ENCODE measurements around the gene MTA1. TPM values are rescaled to one million over a fixed set of nuclear protein-coding genes. Genes with fewer than 3 reads are reported as not detected.

Gene MTA1
- total RNA-seq, 4 donors from 2014 or later: 34.3 to 75.0 (median 49.2) TPM

DNA sequence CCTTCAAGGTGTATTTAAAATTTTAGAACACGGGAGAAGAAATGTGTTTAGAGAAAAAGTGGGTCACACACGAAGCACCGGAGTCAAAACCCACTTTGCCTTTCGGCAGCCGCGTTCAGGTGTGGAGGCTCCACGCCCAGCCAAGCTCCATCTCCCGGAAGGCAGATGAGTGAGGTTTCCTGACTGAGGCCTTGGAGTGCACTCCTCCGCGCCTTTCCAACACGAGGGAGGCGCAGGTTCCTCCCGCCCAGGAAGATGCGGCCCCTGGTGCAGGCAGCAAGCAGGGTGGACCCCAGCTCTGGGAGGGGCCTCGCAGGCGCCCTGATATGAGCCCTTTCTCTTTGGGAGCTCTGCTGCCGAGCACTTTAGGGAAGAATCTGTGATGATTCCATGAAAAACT lies 22.5 kb downstream of the MTA1 start:
- TF ChIP-seq, protein P1, sequence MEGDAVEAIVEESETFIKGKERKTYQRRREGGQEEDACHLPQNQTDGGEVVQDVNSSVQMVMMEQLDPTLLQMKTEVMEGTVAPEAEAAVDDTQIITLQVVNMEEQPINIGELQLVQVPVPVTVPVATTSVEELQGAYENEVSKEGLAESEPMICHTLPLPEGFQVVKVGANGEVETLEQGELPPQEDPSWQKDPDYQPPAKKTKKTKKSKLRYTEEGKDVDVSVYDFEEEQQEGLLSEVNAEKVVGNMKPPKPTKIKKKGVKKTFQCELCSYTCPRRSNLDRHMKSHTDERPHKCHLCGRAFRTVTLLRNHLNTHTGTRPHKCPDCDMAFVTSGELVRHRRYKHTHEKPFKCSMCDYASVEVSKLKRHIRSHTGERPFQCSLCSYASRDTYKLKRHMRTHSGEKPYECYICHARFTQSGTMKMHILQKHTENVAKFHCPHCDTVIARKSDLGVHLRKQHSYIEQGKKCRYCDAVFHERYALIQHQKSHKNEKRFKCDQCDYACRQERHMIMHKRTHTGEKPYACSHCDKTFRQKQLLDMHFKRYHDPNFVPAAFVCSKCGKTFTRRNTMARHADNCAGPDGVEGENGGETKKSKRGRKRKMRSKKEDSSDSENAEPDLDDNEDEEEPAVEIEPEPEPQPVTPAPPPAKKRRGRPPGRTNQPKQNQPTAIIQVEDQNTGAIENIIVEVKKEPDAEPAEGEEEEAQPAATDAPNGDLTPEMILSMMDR (IDR thresholded peaks at IDR 0.05; ENCODE audit: low read depth): no peak

DNA sequence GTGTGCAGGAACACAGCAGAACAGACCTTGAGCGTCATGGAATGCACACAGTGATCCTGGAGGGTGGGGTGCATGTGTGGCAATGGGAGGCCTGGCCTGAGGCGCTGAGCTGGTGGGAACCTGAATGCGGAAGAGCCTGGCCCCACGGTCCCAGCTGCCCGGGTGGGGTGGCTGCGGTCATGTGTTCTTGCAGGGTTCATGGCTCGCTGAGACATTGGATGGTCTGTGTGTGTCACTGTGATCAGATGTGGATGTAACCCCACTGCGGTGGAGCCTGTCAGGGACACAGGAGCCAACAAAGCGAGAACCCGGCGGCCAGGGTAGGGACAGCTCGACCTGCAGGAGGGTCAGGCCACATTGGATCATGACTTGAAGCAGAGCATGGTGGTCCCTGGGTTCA lies 23.2 kb downstream of the MTA1 start:
- TF ChIP-seq, protein P1 (IDR thresholded peaks at IDR 0.05; ENCODE audit: low read depth): no peak

DNA sequence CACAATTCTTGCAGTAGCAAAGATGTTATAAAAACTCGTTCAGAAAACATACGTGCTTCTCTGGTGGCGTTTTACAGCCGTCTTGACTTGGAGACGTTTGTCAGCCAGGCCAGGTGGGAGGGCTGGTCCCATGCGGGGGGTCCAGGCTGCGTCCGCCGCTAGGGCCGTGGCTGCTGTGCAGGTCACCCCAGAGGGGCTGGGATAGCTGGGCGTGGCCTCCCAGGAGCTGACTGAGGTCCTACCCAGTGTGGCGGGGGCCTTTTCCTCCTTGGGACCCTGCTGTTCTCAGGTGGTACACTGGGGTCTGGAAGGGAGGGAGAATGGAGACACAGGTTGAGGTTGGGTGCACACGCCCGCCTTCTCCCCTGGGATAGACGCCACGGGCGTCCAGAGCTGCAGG lies 25.2 kb downstream of the MTA1 start:
- TF ChIP-seq, protein P1 (IDR thresholded peaks at IDR 0.05; ENCODE audit: low read depth): no peak

DNA sequence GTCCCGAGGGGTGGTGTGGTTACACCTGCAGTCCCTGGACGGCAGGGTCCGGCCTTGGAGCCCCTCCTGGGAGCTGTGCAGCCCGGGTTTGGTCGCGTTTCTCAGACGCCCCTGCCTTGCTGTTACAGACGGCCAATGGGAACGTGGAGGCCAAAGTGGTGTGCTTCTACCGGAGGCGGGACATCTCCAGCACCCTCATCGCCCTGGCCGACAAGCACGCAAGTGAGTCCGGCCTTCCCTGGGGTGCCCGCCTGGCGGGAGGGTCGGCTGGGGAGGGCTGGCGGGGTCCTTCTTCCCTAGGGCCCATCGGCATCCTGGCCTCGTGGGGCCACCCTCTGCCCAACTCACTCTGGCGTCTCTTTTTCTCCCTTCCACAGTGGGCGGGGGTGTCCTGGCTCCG lies 25.7 kb downstream of the MTA1 start:
- TF ChIP-seq, protein P1 (IDR thresholded peaks at IDR 0.05; ENCODE audit: low read depth): no peak

DNA sequence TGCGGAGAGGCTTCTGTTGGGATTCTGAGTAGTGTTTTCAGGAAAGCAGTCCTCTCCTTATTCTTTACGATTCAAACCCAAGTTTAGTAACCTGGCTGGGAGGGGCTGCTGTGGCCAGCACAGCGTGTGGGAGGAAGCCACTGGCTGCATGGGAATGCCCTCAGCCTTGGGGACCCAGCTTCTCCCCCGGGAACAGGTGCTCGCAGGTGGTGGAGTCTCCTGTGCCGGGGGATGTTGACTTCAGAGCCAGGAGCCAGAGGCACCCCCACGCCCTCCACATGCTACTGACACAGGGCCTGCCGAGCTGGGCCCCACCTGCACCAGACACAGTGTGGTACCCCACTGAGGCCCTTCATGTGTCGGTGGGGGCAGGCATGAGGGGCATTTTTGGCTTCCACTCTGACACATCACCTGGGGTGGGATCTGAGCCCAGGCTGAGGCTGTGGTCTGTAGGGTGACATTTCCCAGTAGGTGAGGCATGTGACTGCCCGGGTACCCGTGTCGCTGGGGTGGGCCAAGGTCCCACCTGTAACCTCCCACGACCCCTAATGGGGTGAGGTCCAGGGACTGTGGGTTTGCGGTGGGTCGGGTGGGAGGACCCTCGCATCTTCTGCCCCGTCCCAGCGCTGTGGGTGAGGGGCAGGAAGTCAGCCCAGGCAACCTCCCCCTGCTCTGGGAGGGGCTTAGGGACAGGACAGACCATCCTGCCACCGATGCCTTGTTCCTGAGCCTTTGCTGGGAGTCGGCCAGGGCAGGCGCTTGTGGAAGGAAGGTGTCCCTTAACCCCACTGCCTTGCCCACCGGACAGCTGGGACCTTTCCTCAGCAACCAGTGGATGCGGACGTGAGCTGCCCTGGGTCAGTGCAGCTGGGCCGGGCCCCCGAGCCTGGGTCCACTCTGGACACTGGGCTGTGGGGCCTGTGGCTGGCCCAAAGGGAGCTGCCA lies 26.5 kb downstream of the MTA1 start:
- TF ChIP-seq, protein P1 (IDR thresholded peaks at IDR 0.05; ENCODE audit: low read depth): no peak

DNA sequence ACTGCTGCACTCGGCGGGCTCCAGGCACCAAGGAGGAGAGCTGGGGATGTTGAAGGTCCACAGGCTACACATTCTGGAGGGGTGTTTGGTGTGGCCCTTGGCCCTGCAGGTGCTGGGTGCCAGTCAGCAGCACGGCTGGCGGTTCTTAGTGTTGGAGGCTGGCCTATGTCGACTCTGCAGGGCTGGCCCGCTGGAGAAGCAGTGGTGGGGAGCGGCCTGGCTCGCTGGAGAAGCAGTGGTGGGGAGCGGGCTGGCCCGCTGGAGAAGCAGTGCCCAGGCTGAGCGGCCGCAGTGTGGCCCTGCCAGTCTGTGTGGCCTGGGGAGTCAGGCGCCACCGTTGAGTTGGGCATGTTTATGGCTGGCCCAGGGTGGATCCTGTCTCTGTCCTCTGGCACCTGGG lies 27.3 kb downstream of the MTA1 start:
- TF ChIP-seq, protein P1 (IDR thresholded peaks at IDR 0.05; ENCODE audit: low read depth): no peak

Data from subcutaneous adipose tissue (tissue), 4 donors.